ENCODE results near the gene NDST4. TPM values are rescaled to one million over a fixed set of nuclear protein-coding genes. Genes with fewer than 3 reads are reported as not detected.

NDST4 gene
- total and polyA plus RNA-seq, 2 of the 4 experiments (the other 2 are of a cell fraction): not detected

- in situ Hi-C loops (cut with MboI; ENCODE audit: low sequenced_read_pairs): no loop called here
- Histone ChIP-seq H2BK120ac (ENCODE audit: low read depth, low read length) (no peak overlapping the region), H4K91ac (ENCODE audit: insufficient read depth, low read depth, low read length) (no peak overlapping the region), H3K23ac (ENCODE audit: low read depth, low read length) (no peak overlapping the region), H3K18ac (ENCODE audit: low read depth, low read length) (no peak overlapping the region), H3K4me2 (ENCODE audit: low read depth, low read length) (no peak overlapping the region), H3K9me1 (ENCODE audit: insufficient read depth, low read length) (no peaks in the 10 kb centered on the region), H3K9ac (ENCODE audit: low read depth, low read length) (no peak overlapping the region), H2BK20ac (ENCODE audit: low read depth, low read length) (no peak overlapping the region), H3K9me3 (ENCODE audit: control insufficient read depth, insufficient read depth, low read length) (peaks cover 14% of the 10 kb centered on the region), H2AK9ac (replicated peaks; ENCODE audit: low read depth, low read length, poor library complexity) (no peak overlapping the region), H3K4me3 (ENCODE audit: insufficient read depth, low read depth, low read length) (no peak overlapping the region), H3K36me3 (ENCODE audit: control insufficient read depth, insufficient read depth, low read length) (no peaks in the 10 kb centered on the region), H3K27ac (ENCODE audit: insufficient read depth, low read length) (no peak overlapping the region), H2AK5ac (ENCODE audit: low read depth, low read length) (no peak overlapping the region), H3K4ac (ENCODE audit: low read depth, low read length) (no peak overlapping the region), H4K20me1 (ENCODE audit: insufficient read depth, low read length) (no peaks in the 10 kb centered on the region), H3K27me3 (ENCODE audit: control insufficient read depth, insufficient read depth, low read length) (no peaks in the 10 kb centered on the region), H2AFZ (replicated peaks; ENCODE audit: low read length, poor library complexity) (no peak overlapping the region), H3K4me1 (ENCODE audit: control insufficient read depth, insufficient read depth, low read length) (no peaks in the 10 kb centered on the region), H3K56ac (ENCODE audit: extremely low read depth, insufficient read depth, low read length) (no peak overlapping the region), H4K5ac (ENCODE audit: low read depth, low read length) (no peak overlapping the region), H2BK5ac (ENCODE audit: low read depth, low read length, poor library complexity, severe bottlenecking) (no peak overlapping the region), H3K79me1 (ENCODE audit: low read depth in 1 of 2, low read length in 2 of 2) (no peaks in the 10 kb centered on the region), H2BK15ac (ENCODE audit: low read depth, low read length) (no peak overlapping the region), H4K8ac (ENCODE audit: low read depth in 2 of 2, low read length in 2 of 2) (no peak overlapping the region), H3K14ac (replicated peaks; ENCODE audit: low read depth, low read length) (no peak overlapping the region)
- dilution Hi-C loops (cut with HindIII; ENCODE audit: low sequenced_read_pairs, unreplicated experiment): no loop called here
- POLR2A ChIA-PET (ENCODE audit: unreplicated experiment): no interaction called here
- no CpG with 5 or more reads among the region's 2 CpGs for whole genome bisulfite sequencing, 2 experiments (ENCODE audit: extremely low coverage in 2 of 2, insufficient read length in 1 of 2)
- no peak for ATAC-seq (ENCODE audit: low read depth)
- BruUV-seq (replicated peaks): no TSS peak
- TF ChIP-seq CTCF (conservative IDR thresholded peaks at IDR 0.05; ENCODE audit: low read depth, low read length) (no peak), FOS (IDR thresholded peaks at IDR 0.05; ENCODE audit: low read depth, low read length) (no peak), CEBPB (IDR thresholded peaks at IDR 0.05; ENCODE audit: low read depth, low read length) (no peak), RFX5 (IDR thresholded peaks at IDR 0.05; ENCODE audit: low read depth, low read length) (no peak), MAFK (IDR thresholded peaks at IDR 0.05; ENCODE audit: low read depth, low read length) (no peak), SMC3 (IDR thresholded peaks at IDR 0.05; ENCODE audit: low read depth, low read length) (no peak), BHLHE40 (IDR thresholded peaks at IDR 0.05; ENCODE audit: low read depth, low read length) (no peak), USF2 (IDR thresholded peaks at IDR 0.05; ENCODE audit: low read depth, low read length) (no peak)
- no peak for DNase-seq
- CTCF ChIA-PET: no interaction called here
- intact Hi-C loops (cut with micrococcal nuclease): no loop called here
These were observed 14.6 kb upstream of the NDST4 start for GRCh38 chr4:115128037-115128436.
